Superior temporal gyrus (tissue), 1 donor: ENCODE results near the gene FOLR2.
"Not testable (repeated sequence)": the region's sequence is repeated elsewhere in the genome, so short reads cannot be mapped to it uniquely, and the experiment has no call there.

Experiments used
- DNase-seq: peaks from one replicate; pipeline ENCODE4 v3.0.0-alpha.2; 2016; ENCODE audit errors: extremely low spot score

Gene FOLR2

DNA sequence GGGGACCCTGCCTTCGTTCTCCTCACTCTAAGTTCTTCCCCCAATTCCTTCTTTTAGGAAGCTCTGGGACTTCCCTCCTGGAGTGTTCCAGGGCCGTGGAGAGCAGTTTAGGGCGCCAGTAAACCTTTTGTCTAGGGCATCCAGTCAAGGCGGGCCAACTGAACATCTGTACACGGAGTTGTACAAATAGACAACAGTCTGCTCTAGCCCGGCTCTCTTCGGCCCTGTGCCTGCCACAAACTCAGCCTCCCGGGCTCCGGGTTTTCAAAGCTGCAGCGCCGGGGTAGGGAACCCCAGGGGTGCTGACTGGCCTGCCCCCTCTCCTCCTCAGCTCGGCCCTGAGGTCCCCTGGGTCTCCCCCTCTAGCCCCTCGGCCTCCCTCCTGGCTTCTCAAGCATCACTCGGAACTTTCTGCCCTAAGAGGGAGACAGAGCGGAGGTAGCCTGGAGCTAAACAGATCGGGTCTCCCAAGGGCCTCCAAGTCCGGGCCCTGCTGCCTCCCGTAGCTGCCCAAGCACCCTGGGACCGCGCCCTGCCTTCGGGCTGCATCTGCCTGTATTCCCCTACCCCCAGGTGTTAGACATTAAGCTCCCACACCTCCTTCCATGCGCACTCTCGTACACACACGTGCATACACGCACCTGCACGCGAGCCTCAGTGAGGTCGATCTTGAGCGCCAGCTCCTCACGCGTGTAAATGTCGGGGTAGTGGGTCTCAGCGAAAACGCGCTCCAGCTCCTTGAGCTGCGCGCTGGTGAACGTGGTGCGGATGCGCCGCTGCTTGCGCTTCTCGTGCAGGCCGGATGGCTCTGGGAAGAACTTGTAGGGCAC is 24.1 kb downstream of the FOLR2 start:
- no peak for DNase-seq

DNA sequence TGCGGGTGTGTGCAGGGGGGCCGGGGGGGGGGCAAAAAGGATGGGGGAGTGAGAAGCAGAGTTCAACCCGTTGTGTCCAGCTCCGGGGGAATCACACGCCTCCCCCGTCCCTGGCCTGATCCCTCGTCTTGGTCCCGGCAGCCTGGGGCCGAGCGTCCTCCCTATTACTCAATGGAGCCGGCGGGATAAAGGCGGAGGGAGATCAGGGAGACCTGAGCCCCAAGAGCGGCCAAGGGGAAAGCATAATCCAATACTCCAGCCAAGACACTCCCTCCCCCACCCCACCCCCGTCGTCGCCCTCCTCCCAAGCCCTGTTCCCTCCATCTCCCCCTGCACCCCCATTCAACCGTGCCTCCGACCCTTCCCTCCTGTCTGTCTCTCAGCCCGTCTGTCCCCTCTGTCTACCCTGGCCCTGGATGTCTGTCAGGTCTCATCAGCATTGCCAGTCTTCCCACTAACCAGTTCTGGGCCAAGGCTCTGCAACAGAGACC is 24.7 kb downstream of the FOLR2 start:
- no peak for DNase-seq

DNA sequence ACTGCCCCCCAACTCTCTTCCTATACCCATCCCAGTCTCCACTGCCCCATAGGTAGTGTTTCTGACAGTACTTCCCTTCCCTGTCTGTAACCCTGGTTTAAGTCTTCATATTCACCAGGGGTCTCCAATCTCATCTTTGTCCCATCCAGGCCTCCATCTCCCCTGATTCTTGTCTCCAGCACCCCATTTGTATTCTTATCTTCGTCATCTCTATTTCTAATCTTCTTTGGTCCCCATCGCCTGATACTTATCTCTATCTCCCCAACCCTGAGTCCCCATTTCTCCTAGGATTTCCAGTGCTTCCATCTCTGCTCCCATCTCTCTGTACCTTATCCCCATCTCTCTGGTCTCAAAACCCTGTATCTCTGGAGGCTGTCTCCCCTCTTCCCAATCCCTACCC is 25.5 kb downstream of the FOLR2 start:
- no peak for DNase-seq

DNA sequence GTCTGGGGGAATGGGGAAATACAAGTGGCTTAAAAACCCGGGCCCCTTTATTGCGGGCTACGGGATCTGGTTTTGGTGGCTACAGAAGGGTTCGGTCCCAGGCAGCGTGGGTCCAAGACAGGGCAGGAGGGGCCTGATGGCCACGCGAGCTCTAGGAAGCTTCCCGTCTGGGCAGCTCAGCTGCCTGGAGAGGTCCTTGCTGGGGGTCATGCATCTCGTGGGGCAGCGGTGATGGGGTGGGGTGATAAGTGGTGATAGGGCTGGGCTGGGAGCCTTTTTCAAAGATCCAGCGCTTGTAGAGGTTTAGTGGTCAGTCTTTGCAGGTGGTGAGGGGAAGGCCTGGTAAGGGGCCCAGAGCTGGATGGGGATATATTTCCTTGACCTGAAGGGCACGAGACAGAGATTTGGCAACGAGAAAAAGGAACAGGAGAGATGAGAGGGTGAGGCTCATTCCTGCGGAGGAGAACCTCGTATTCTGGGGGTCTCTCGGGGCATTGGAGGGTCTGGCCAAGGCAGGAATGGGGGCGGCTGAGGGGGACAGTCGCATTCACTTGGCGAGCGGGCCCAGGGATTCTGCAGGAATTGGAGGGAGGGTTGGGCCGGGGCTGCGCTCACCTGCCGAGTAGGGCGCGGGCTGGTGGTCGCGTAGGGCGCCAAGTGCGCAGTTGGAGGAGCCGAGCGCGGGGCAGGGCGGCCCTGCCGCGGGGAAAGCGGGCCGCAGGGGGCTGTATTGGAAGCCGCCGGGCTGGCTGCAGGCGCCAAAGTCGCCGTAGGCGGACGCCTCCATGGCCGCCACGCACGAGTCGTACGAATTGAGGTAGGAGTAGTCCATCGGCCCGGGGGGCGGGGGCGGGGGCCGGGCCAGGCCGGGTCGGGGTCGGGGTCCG is 26.8 kb downstream of the FOLR2 start:
- DNase-seq: no peak

DNA sequence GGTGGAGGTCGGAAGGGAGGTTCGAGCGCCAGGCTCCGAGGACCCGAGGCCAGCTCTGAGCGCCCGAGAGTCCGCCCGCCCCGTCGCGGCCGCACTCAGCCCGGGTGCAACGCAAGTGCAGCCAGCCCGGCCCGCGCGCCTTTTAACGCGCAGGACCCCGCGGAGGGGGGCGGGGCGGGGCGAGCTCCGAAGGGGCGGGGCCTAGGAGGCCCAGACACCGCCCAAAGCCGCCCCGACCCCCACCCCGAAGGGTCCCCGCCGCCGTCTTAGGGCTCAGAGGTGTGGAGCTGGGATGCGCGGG is 27.4 kb downstream of the FOLR2 start, which contains the start of gene PHOX2A:
PHOX2A (minus strand) TSS at position 117 of the 301 bp plus-strand sequence. CDS start 172 bp downstream, outside the sequence.
- no peak for DNase-seq

DNA sequence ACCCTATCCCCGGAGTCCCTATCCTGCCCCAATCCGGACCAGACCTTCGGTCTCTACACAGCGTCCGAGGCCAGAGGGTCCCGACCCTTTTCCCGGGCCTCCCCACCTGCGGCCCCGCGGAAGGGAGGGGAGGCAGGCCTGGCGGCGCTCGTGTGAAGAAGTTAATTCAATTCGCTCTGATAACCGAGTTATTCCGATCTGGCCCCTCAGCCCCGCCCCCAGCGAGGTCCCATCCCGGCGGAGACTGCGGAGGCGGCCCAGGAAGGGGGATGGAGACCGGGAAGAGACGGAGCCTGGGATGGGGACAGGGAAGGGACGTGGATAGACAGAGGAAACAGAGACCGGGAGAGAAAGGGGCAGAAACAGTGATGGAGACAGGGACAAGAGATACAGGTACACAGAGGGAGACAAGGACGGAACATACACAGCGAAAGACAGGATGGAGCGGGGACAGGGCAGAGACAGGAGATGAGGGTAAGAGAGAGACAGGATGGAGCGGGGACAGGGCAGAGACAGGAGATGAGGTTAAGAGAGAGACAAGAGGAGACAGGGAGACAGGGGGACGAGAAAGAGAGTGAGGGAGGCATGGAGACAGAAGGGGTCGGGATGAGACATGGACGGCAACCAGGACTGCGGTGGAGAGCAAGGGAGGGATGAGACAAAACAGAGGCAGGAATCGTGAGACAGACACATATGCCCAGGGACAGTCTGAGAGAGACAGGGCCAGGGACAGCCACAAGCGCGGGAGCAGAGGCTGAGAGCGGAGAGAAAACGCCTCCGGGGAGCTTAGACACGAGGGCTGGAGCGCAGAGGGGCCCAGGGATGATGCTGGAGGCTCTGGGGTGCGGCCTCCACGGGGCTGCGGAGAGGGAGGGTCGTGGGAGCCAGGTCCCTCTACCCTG is 28.0 kb downstream of the FOLR2 start:
- no peak for DNase-seq

DNA sequence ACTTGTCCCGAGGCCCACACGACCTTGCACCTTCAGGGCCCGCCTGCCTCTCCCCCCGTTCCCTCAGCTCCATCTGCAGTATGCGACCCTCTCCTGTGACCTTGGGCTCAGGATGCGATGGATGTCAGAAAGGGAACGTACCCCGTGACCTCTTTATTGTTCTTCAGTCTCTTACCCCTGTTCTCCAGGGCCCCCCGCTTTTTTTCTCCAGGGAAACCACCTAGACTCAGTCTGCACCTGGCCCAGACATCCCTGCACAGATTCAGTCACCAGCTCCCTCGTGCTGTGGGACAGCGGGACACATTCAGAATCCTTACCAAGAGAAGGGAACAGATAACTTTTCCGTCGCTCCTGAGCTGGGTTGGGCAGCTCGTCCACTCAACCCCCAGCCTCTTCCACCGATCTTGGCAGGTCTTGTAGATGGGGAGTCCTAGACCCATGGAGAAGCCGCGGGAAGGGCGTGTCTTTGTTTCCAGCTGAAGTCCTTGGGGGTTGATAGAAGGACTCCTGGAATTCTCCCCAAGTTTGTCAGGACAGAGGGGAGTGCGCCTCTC is 28.7 kb downstream of the FOLR2 start:
- no peak for DNase-seq

DNA sequence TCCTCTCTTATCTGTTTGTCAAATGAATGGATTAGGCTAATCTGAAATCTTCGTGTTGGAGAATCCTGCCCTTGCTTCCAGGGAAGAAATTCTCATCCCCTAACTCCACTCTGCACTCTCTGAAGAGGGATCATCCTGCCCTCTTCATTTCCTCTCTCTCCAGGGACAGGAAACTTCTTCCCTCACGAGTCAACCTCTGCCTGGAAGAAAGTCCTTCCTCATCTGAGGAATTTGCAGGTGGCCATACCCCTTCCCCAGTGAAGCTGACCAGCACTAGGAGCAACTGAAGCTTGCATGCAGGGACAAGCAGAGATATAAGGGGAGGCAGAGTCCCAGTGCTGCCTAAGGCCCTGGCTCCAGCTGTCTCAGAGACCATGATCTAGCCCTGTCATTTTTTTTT is 31.0 kb downstream of the FOLR2 start:
- no peak for DNase-seq

DNA sequence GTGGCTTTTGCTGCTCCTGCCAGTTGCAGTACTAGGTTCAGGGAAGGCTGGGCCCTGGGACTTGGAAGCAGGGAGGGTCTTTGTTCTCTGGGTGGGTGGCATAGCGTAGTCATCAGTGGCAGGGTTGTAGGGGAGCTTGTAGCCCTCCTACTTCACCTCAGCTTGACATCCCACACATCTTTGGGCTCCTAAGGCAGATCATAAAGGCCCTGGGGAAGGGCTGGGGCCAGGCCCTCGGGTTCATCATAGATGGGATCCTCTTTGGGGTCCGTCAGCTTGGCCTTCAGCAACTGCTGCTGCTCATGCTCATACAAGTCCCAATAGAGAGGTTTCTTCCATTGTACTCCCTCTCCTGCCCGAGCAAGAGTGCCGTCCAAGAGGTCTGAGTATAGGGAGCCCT is 33.4 kb downstream of the FOLR2 start:
- no peak for DNase-seq

DNA sequence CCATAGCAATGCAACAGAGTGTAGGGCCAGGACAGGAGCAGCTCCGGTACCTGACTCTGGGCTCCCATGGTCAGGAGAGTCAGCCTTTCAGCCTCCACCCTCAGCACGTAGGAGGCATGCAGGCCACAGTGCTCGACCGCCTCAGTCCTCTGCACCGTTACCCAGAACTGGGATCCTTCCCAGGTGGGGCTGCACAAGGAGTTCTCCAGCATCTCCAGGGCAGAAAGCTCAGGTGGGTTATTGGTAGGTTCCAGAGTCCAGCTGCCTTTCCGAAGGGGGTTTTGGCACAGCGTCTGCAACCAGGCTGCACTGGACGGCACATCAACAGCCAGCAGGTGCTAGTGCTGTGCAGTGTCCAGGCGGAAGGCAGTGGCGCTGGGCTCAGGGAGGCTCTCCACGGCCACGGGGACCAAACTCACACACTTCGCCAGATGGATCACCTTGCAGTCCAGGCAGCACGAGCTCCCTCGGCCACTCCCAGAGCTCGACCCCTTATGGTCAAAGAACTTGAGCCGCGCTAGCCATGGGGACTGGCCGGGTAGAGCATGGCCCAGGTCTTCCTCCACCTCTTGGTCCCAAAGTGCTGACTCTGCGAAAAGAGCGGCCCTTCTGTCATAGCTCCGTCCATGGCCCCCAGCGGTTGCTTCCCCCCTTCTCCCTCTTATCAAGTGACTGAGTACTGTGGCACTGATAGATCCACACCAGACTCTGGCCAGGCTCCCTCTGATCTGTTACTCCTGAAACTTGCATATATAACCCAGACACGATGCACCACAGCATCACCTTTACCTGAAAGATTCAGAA is 34.3 kb downstream of the FOLR2 start:
- DNase-seq: no peak

DNA sequence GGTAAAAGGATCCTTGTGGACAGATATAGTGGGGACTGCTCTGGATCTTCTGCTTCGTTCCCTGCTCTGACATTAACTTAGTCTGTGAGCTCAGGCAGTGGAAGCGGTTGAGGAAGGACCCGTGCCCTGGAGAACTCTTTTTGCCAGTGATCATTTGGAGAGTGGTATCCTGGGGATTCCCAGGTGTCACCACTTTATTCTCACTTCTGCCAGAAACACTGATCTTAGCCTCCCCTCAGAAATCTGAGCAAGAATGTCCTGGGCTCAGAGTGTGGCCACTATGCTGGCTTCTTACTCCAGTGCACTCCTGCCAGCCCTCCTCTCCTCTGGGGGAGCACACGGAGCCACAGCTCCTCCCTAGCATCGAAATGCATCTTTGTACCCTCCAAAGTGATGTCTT is 35.0 kb downstream of the FOLR2 start:
- no peak for DNase-seq

DNA sequence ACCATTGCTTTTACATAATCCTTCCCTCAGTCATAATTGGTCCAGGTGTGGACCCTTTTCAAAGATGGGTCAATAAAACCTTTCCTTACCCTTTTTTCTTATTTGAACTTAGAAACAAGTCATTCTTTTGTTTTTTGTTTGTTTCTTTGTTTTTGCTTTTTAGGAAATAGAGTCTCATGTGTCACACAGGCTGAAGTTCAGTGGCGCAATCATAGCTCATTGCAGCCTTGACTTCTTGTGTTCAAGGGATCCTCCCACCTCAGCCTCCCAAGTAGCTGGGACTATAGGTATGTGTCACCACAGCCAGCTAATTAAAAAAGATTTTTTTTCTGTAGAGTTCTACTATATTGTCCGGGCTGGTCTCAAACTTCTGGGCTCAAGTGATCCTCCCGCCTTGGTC is 36.8 kb downstream of the FOLR2 start:
- DNase-seq: no peak

DNA sequence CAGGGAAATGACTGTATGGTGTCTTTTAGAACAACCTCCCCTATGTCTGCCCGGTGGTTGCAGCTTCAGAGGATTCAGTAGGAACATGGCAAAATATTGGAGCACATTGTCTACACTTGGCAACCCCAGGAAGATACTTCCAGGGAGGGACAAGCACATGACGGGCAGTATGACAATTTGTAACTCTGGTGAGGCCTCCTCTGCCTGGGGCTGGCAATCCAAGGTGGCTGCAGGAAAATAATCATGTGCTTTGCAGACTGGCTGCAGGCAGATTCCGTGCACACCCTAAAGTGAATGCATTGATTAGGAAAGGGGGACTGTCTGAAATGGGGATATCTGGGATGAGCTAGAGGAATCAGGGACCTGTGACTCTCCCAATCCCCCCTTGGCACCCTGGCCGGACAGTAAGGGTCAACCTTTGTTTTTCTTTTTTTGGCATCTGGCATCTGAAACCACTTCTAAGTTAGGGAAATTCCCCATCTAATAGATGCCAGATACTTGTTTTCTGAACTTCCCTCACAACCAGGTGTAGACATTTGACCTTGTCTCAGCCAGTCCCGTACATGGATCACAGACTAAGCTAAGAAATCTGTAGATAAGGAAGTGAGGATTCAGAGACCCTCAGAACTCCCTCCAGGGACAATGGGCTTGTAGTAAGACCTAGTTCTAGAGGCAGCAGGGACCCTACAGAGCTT is 37.9 kb downstream of the FOLR2 start:
- DNase-seq: no peak

DNA sequence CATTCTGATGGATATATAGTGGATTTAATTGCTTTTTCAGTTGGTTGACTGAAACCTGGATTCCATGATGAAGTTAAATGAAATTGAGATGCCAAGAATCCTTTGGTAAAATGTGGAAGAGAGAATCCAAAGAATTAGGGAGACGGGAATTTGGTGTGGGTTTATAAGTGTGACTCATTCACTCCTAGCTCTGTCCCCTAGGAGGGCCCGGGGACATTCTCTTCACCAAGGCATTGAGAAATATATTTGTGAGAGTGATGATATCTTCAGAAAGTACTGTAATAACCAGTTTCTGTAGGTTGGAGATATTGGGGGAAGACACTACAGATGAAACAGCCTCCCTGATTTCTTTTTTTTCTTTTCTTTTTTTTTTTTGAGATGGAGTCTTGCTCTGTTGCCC is 41.0 kb downstream of the FOLR2 start:
- no peak for DNase-seq

DNA sequence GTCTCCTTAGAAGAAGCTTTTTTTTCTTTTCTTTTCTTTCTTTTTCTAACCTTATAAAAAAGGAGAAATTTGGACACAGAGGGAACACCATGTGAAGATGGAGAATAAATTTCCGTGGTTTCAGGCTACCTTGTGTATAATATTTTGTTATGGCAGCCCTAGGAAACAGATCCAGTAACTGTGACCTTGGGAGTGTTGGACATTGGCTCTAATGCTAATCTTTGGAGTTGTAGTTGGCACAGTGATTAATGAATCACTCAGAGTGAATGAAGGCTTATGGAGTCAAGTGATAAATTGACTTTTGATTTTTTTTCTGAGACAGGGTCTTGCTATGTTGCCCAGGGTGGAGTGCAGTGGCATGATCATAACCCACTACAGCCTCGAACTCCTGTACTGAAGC is 42.9 kb downstream of the FOLR2 start:
- no peak for DNase-seq

DNA sequence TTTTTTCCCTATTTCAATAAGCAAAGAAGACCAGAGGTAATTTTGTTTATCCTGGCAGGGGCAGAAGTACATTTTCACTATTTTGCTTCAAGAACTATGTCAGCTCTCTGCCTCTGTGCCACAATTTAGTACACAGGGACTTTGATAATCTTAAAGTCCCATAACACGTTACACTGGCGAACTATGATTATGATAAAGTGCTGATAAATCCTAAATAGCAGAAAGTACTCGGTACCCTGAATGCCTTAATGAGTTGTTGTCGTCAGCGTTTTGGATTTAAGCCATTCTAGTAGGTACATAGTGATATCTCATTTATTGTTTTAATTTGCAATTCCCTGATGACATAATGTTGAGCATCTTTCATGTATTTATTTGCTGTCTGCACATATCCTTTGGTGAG is 44.0 kb downstream of the FOLR2 start:
- DNase-seq: no peak

DNA sequence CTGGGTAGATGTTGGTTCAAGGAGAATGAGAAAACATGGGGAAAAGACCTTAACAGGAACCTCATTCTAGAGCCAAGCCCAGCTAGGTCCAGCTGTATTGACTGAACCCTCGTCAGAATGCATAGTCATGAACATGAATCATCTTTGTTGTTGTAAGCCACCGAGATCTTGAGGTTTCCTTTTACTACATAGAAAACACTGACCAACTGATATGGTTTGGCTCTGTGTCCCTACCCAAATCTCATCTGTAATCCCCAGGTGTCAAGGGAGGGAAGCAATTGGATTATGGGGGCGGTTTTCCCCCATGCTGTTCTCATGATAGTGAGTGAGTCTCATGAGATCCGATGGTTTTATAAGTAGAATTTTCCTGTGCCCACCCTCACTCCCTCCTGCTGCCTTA is 46.8 kb downstream of the FOLR2 start:
- no peak for DNase-seq

DNA sequence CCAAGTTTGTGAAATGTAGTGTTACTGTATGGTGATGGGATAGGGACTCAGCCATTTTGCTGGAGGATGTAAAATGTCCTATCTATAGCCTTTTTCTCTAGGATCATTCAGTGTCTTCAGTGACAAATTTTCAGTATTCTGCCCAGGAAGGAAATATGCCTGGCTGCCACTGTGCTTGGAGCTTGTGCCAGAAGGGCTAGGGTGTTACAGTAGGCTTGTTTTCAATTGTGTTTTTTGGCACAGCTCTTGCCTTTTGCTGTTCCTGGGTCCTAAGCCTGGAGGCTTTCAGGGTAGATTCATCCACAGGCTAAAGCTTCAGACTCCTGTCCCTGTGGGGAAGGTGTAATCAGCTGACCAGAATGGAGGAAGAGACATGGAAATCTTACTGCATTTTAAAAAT is 49.4 kb downstream of the FOLR2 start:
- no peak for DNase-seq

DNA sequence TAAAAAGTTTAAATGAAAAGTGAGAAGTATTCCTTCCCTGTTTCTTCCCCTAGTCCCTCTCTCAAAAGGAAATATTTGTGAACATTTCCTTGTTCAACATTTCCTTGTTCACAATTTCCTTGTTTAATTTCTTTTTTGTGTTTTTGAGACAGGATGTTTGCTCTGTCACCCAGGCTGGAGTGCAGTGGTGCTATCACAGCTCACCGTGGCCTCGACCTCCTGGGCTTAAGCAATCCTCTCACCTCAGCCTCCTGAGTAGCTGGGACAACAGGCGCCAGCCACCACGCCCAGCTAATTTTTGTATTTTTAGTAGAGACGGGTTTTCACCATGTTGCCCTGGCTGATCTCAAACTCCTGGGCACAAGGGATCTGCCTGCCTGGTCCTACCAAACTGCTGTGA is 50.4 kb downstream of the FOLR2 start:
- not testable (repeated sequence) for DNase-seq

DNA sequence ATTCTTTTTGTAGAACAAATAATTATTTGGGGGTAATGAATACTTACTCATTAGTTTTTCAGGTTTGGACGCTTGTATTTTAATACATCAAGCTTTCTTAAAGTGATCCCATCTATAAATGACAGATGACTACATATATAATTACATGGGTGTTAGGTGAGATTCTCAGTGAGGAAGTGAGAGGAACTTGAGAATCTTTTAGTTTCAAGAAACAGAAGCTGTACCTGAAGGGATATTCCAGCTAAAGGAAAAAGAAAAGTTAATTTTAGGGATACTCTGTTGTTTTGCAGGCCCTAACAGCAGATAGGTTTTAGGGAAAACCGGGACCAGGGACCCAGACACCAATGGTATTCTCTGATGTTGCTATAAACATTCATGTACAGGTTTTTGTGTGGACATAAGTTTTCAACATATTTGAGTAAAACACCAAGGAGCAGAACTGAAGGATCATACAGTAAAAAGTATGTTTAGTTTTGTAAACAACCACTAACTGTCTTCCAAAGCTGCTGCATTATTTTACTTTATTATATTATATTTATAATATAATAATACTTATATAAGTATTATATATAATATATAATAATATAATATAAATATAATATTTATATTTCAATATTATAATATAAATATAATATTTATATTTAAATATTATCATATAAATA is 51.5 kb downstream of the FOLR2 start:
- DNase-seq: no peak
